Kidney glomerular epithelial cell (primary cell): ENCODE data around the gene TRIM15.
"Not testable (repeated sequence)": the region's sequence is repeated elsewhere in the genome, so short reads cannot be mapped to it uniquely, and the experiment has no call there.

ENCODE experiments used
- DNase-seq: peaks from one replicate; lab custom pipeline; 2025; lab: John Stamatoyannopoulos, UW

Gene TRIM15

DNA sequence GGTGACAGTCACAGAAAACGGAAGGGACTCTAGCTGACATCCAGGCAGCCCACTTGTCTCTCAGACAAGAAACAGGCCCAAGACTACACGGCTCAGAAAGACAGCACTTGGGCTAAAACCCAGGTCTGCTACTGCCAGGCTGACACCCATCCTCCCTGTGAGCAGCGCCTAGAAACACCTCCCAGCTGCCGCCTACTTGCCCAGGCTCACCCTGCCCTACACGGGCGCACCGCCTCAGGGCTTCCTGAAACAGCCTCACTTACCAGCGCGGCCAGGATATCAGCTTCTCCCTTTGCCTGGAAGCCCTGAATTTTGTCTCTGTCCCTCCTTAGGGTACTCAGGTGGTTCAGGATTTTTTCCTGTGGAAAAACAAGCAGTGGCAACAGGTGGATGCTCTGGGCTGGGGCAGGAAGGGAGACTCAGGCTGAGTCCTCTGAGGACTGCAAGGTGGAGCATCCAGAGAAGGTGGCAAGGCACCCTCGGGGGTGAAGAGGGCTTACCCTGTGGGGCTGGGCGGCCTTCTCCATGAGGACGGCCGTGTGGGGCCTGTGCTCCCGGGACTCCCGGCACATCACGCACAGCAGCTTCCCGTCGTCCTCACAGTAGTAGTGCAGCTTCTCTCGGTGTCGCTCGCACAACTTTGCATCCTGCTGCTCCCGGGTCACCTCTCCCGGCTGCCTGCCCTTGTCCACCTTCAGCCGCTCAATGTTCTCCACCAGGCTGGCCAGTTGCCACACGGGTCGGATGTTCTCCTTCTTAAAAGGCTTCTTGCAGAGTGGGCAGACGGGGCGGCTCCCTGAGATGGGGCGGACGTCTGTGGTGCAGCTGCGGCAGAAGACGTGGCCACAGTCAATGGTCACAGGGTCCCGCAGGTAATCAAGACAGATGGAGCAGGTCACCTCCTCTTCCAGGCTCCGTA is 35.1 kb downstream of the TRIM15 start:
- DNase-seq: no peak

DNA sequence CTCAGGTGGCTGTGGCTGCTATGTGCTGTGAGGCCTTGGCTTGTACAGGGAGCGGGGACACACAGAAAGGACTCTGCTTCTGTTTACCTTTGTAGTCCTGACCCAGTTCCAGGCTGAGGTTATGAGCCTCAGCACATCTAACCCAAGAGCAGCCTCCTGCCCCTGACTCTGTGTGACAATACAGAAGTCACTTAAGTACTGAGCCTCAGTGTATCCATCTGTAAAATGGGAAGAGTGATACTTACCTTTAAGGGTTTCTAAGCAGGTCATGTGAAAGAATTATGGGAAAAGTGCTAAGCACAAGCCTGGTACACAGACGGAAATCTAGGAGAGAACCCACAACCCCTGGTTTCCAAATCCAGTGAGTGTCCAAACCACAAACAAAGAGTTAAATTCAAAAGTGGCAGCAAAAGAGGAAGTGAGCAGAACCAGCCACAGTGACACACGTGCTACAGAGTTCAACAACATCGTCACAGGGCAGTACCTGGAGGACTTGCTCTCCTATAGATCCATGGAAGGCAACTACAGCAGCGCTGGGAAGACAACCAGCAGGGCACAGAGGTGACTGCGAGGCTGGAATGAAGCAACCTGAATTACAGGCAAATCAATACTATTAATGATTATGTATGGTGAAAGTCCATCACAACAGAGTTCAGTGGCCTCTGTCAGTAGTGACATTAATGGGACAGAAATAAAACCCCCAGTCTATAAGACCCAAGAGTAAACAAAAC is 37.4 kb downstream of the TRIM15 start:
- no peak for DNase-seq

DNA sequence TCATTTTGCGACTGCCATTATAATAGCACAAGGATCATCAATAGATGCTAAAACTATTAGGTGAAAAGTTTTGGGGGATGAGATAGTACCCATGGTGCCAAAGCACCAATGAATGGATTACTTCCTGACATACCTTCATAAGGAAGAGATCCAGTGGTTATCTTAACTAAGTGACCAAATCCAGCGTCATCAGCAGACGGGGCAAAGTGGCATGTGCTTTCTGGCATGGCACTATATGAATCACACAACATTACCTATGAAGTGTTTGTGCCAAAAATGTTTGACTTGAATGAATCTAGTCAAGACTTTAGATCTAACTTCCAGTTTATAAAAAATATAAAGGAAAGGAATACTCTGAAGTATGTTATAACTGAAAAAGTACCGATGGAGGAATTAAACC is 39.0 kb downstream of the TRIM15 start:
- DNase-seq: no peak

DNA sequence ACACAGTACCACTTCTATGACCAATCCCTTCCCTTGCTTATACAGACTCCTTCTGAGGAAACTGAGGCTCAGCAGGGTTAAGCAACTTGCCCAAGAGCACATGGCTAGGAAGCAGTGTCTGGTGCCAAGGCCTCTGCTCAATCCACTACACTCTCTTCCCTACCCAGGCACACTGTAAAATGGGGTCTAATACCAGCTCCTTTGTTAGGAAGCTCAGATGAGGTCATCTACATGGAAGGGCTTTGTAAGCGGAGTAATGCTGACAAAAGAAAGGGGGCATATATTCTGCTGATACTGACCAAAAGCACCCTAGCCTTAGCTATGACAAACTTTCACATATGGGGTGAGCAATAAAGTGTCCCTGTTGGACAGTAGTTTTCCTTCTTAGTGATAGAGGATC is 40.8 kb downstream of the TRIM15 start:
- no peak for DNase-seq

DNA sequence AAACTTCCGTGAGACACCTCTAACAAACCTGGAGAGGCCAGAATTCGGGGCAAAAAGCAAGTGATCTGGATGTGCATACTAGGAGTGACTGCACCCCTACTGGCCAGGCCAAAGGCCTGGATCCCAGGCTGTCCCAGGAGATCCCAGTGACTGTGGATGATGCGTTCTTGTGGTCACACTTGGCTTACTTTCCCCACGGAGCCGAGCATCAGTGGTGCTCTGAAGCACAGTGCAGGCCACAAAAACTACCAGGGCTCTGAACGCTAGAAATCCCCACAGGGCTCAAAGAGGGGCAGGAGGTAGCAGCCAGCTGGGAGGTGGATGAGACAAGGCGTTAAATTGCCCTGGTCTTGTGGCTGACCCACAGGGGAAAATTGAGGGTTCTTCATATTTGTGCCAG is 42.8 kb downstream of the TRIM15 start:
- DNase-seq: no peak

DNA sequence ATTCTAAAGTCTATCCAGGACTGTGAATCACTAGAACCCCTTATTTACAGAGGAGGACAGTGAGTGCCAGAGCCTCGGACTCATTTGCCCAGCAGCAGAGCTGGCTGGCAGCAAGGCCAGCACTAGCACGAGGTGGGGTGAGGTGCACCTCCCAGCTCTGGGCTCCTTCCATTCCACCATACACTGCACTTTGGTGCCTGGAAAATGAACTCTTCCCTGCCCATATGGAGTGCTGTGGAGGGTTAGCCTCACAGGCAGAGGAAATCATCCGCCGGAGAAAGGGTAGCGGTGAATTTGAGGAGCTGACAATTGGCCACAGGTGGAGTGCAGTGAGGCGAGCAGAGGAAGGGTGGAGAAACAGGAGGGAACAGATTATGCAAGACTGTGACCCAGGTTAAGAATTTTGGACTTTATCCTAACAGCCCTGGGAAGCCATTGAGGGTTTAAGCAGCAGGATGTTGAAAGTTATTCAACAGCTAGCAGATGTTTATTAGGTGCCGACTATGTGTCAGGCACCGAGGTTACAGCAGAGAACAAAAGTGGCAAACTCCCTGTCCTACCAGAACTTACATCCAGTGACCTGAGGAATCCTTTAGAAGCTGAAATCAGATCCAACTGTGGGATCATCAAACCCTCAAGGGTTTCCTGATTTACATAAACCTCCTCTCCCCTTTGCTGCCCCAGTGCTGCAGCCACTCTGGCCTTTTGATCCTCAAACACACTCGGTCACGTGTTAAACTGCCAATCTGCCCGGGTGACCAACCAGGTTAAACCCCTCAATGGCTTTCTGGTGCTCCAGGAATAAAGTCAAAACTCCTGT is 43.7 kb downstream of the TRIM15 start:
- peak; percentile 4 for DNase-seq

DNA sequence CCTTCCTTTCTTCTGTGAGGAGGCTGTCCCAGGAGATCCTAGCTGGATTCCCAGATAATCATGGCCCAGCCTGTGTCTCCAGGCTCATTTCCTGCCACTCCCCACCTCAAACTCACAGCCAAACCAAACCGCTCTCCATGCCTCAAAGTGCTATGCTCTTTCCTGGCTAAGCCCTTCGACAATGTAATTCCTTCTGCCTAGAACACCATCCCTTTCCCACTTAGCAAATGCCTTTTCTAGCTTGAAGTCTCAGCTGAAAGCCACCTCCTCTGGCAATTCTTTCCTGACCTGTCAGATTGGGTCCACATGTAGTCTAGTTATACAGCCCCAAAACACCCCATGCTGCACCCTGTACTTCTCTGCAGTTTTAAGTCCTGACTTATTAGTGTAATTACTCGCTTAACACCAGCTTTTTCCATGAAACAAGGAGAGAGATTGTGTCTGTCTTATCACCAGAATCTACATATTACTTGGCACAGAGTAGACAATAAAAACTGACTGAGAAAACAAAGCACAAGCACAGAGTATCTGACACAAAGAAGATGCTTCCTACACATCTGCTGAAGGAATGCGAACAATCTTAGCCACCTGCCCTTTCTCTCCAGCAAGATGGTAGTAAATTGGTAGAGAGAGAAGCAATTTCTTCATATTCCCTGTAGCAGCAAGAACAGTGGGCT is 44.4 kb downstream of the TRIM15 start:
- no peak for DNase-seq

DNA sequence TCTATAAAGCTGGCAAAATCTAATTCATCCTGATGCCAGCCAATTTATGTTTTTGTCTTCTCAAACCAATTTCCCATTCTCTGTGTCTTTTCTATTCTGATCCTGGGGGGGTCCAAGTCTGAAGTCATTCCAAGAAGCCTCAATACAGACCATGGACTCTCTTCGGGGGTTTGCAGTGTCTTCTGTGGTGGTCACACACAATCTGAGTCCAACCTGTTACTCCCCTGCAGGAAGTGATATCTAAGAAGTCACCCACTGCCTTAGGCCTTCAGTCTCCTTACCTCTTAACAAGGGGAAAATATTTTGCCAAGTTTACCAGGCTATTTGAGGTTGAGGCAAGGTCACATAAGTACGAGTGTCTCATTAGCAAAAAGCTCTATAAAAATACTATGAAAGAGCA is 48.0 kb downstream of the TRIM15 start:
- no peak for DNase-seq

DNA sequence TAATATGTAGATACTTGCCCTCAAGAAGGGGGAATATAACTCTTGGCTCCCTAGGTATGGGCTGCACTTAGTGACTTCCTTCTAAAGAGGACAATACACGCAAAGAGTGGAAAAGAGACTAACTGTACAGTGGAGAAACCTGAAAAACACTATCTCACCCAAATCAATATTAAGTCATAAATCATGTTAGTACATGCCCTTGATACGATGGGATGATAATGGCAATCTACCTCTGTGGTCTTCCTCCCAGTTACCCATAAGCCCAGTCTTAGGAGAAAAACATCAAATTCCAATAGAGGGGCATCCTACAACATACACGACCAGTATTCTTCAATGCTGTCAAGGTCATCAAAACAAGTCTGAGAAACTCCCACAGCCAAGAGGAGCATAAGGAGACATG is 48.6 kb downstream of the TRIM15 start:
- no peak for DNase-seq

DNA sequence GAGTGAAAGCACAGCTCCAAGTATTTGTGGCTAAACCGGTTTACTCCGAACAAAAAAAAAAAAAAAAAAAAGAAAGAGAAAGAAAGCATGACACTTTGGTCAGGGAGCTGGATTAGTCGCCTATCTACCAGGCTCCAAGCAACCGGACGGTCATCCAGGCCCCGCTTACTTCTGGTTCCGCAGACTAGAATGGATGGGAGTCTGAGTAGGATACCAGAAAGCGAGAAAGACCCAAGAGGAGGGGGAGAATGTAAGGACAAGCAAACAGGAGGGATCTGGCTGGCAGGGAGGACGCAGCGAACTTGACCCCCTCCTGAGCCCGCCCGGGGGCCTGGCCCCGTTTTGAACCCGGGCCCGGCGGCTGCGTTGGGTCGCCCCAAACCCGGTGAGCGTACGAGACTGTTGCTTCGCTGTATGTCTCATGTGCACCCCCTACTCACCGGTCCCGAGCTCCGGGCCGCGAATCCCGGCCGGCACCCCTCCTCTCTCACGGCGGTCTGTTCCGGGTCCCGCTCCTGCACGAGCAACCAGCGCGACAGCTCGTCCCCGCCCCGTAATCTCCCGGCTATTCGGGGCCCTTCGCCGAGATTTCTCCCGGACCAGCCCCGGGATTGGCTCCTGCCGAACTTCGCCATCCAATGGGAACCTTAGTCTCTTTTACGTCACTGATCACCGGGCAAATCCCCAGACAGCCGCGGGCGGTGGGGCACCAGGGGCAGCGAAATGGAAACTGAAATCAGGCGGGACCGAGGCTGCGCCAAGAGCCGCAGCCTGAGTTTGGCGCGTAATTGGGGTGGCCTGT is 49.7 kb downstream of the TRIM15 start, which contains the start of gene TRIM26:
Gene TRIM26, minus strand, starts transcription at position 542 of the 802 bp plus-strand sequence. CDS start 14,303 bp downstream, outside the sequence.
- DNase-seq: peak; percentile 98

DNA sequence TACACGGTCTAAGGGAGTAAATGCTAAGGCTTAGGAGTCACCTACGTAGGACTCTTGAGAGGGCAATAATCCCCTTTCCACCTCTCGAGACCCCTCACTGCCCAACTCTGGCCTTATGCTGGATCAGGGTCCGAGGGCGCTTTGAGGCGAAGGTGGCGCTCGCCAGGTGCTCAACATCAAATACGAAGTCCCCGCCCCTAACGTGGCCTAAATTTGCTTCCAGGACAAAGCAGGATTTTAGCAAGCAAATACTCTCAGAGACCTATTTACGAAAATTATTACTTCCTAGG is 50.3 kb downstream of the TRIM15 start:
- DNase-seq: no peak

DNA sequence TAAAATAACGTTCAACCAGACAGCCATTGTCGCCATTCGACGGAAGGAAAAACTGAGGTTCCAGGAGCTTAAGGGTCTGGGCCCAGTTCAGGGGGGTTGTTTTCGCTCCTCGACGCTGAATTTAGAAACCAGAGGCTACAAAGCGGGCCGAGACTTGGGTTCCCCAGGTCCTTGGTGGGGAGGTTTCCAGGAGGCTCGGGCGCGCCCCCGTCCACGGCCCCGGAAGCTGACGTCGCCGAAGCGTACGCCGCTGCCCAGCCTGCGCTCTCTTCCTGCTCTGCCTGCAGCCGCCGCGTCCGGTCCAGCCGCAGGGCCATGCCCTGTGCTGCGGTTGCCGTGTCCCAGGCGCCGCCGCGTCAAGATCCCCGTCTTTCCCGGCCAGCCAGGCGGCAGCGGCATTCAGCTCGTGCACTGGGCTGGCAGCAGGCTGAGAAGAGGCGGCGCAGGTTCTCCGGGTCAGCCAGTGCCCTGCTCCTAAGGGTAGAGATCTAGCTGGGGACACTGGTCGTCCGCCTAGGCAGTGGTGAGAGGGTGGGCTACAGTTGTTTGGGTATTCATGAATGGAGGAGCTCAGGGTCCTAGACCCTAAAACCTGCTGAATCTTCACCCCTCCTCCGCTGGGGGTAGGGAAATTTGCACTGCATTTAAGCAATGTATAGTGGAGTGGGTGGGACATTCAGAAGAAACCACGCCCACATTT is 50.8 kb downstream of the TRIM15 start:
- peak; percentile 41 for DNase-seq

DNA sequence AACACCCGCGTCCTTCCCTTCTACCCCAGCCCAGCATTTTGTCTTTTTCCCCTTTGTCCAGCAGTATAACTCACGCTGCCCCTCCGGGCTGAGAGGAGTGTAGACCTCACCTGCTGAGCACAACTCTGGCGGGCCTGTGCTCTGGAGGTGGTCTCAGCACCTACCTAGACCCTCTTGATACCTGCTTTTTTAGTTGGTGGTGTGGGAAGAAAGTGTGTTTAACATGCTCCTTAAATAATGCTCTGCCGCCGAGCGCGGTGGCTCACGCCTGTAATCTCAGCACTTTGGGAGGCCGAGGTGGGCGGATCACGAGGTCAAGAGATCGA is 51.3 kb downstream of the TRIM15 start:
- DNase-seq: no peak

DNA sequence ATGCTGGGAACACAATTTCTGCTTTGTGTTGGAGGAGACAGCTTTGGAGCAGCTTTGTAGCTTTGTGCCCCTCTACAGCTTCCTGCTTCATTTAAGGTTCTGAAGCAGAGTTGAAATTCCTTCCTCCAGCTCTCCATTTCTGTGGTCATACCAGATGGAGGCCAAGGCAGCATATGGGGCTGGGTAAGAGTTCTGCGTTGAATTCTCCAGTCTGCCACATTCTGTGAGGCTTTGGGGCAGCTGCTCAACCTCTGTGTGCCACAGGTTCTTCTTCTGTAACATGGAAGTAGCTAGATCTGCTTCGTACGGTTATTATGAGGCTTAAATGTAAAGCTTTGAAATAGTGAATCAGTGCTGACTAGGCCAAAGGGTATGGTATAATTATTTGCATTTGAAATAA is 52.8 kb downstream of the TRIM15 start:
- no peak for DNase-seq

DNA sequence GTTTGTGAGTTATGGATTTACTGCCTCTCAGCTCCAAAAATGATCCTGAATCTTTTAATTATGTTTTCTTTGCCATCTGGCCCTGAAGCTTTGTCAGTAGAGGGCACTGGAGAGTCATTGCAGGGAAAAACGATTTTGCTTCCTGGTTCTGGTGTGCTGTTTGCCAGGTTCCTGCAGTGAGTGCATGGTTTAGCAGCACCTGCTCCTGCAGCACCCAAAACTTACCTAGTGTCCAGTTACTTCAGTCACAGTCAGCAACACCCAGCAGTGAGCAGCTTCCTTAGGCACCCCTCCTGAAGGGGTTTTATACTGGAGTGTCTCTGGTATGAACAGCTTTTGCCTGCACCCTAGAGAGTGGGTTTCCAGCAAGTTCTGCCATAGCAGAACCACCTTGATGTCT is 55.9 kb downstream of the TRIM15 start:
- DNase-seq: peak; percentile 39

DNA sequence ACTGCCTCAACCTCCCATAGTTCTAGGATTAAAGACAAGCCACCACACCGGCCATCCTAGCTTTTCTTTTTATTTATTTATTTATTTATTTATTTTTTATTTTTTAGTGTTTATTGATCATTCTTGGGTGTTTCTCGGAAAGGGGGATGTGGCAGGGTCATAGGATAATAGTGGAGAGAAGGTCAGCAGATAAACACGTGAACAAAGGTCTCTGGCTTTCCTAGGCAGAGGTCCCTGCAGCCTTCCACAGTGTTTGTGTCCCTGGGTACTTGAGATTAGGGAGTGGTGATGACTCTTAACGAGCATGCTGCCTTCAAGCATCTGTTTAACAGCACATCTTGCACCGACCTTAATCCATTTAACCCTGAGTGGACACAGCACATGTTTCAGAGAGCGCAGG is 58.0 kb downstream of the TRIM15 start:
- not testable (repeated sequence) for DNase-seq

DNA sequence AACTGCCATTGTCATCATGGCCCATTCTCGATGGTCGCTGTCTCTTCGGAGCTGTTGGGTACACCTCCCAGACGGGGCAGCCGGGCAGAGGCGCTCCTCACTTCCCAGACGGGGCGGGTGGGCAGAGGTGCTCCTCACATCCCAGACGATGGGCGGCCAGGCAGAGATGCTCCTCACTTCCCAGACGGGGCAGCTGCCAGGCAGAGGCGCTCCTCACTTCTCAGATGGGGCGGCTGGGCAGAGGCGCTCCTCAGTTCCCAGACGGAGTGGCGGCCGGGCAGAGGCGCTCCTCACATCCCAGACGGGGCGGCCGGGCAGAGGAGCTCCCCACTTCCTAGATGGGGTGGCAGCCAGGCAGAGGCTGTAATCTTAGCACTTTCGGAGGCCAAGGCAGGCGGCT is 58.6 kb downstream of the TRIM15 start:
- not testable (repeated sequence) for DNase-seq
